IPS DF 4.7 (cell line): Measurements from ENCODE around the gene MPST.

ENCODE experiments used
- DNase-seq: peaks from one replicate; pipeline ENCODE4 v3.0.0-alpha.2; 2013; ENCODE audit warnings: low spot score; ENCODE audit errors: extremely low read depth

MPST gene

GRCh38 chr22:37021710-37022482 is 2.4 kb downstream of the MPST start:
- DNase-seq = no peak

GRCh38 chr22:37022483-37023337 is 3.2 kb downstream of the MPST start:
- DNase-seq = no peak

GRCh38 chr22:37023743-37024338 is 4.3 kb downstream of the MPST start:
- DNase-seq = no peak

- DNase-seq = no peak
Observed at GRCh38 chr22:37024339-37025157, 5.0 kb downstream of the MPST start.

GRCh38 chr22:37025500-37026070 is 6.0 kb downstream of the MPST start:
- no peak for DNase-seq

GRCh38 chr22:37026325-37026724 is 6.8 kb downstream of the MPST start:
- no peak for DNase-seq

GRCh38 chr22:37027556-37027955 is 8.0 kb downstream of the MPST start:
- no peak for DNase-seq

- DNase-seq = no peak
Observed at GRCh38 chr22:37028692-37029674, 9.4 kb downstream of the MPST start.

- DNase-seq = no peak
Observed at GRCh38 chr22:37030560-37031281, 11.2 kb downstream of the MPST start.

- DNase-seq = no peak
Observed at GRCh38 chr22:37032134-37032534, 12.6 kb downstream of the MPST start.

- DNase-seq = no peak
Observed at GRCh38 chr22:37032535-37033460, 13.3 kb downstream of the MPST start.

- DNase-seq = no peak
Observed at GRCh38 chr22:37033605-37034430, 14.3 kb downstream of the MPST start.

GRCh38 chr22:37036655-37037377 is 17.3 kb downstream of the MPST start:
- no peak for DNase-seq

GRCh38 chr22:37037669-37038068 is 18.1 kb downstream of the MPST start:
- DNase-seq = no peak

- no peak for DNase-seq
Observed at GRCh38 chr22:37039466-37039865, 19.9 kb downstream of the MPST start.

- DNase-seq = no peak
Observed at GRCh38 chr22:37043209-37043827, 23.8 kb downstream of the MPST start.
